ENCODE measurements around the gene CD164.

CD164 gene

DNA sequence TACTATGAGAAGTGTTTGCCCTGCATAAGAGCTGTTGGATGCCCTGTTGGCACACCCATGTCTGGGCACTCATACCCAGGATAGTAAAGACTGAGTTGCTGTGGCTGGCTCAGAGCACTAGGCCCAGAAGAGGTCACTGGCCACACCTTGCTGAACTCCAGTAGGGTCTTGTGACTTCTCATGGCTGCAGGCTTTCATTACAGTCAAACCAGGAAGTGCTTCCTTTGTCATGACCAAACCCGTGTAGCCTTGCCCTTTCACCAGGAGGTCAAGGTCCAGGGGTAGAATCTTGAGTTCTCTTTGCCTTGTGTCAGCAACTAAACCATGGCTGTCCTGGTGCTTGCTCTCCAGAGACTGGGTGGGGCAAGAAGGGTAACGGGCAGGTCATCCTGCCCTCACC, 49.5 kb downstream of the CD164 start:
- no peak for DNase-seq
- no peaks in the 10 kb centered on the region for H3K4me1 ChIP-seq
- no peaks in the 10 kb centered on the region for H3K27me3 ChIP-seq
- H3K36me3 ChIP-seq = no peaks in the 10 kb centered on the region
- TF ChIP-seq, protein P1, sequence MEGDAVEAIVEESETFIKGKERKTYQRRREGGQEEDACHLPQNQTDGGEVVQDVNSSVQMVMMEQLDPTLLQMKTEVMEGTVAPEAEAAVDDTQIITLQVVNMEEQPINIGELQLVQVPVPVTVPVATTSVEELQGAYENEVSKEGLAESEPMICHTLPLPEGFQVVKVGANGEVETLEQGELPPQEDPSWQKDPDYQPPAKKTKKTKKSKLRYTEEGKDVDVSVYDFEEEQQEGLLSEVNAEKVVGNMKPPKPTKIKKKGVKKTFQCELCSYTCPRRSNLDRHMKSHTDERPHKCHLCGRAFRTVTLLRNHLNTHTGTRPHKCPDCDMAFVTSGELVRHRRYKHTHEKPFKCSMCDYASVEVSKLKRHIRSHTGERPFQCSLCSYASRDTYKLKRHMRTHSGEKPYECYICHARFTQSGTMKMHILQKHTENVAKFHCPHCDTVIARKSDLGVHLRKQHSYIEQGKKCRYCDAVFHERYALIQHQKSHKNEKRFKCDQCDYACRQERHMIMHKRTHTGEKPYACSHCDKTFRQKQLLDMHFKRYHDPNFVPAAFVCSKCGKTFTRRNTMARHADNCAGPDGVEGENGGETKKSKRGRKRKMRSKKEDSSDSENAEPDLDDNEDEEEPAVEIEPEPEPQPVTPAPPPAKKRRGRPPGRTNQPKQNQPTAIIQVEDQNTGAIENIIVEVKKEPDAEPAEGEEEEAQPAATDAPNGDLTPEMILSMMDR (IDR thresholded peaks at IDR 0.05; ENCODE audit: low read depth, low read length) = no peak
- no peaks in the 10 kb centered on the region for H3K9me3 ChIP-seq
- H3K4me3 ChIP-seq (ENCODE audit: low read depth, low read length) = no peak overlapping the region

DNA sequence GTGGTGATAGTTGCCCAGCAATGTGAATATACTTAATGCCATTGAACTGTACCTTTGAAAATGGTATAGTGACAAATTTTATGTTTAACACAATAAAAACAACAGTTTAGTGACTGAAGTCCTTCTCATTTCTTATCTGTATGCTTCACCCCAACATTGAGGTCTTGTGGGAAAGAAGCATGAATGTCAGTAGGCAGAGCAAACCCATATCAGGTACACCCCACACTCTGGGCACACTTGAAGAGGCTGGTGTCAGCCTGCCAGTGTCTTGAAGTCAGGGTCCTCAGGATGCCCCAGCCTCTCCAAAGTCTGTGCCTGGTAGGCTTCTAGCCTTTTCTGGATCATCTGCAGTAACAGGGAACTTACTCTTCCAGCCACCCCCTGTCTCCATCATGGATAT, 51.2 kb downstream of the CD164 start:
- Histone ChIP-seq H3K9me3 (no peaks in the 10 kb centered on the region), H3K4me3 (ENCODE audit: low read depth, low read length) (no peak overlapping the region), H3K36me3 (no peaks in the 10 kb centered on the region), H3K4me1 (no peaks in the 10 kb centered on the region), H3K27me3 (no peaks in the 10 kb centered on the region)
- TF ChIP-seq, protein P1 (IDR thresholded peaks at IDR 0.05; ENCODE audit: low read depth, low read length) = no peak
- DNase-seq = no peak

GRCh38 chr6:109330263-109330662, 52.0 kb downstream of the CD164 start:
- Histone ChIP-seq H3K36me3 (no peaks in the 10 kb centered on the region), H3K9me3 (no peaks in the 10 kb centered on the region), H3K27me3 (no peaks in the 10 kb centered on the region), H3K4me1 (no peaks in the 10 kb centered on the region), H3K4me3 (ENCODE audit: low read depth, low read length) (no peak overlapping the region)
- no peak for DNase-seq
- TF ChIP-seq, protein P1 (IDR thresholded peaks at IDR 0.05; ENCODE audit: low read depth, low read length) = no peak

- no peak for DNase-seq
- TF ChIP-seq, protein P1 (IDR thresholded peaks at IDR 0.05; ENCODE audit: low read depth, low read length) = no peak
Measured at GRCh38 chr6:109328629-109329028, 53.6 kb downstream of the CD164 start.

DNA sequence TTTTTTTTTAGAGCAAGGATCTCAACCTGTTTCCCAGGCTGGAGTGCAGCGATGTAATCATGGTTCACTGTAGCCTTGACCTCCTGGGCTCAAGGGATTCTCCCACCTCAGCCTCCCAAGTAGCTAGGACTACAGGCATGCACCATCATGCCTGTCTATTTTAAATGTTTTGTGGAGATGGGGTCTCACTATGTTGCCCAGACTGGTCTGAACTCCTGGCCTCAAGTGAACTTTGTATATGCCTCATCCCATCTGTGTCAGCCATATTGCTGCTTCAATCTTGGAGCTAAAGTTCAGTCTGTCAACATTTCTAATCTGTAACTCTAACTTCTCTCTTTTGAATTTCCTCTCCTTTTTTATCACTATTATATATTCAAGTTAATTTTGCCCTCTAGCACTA, 54.3 kb downstream of the CD164 start:
- Histone ChIP-seq H3K4me1 (no peaks in the 10 kb centered on the region), H3K27me3 (no peaks in the 10 kb centered on the region), H3K36me3 (no peaks in the 10 kb centered on the region), H3K9me3 (no peaks in the 10 kb centered on the region), H3K4me3 (ENCODE audit: low read depth, low read length) (no peak overlapping the region)
- no peak for DNase-seq
- TF ChIP-seq, protein P1 (IDR thresholded peaks at IDR 0.05; ENCODE audit: low read depth, low read length) = no peak

More at GRCh38 chr6:109328629-109329028, 53.6 kb downstream of the CD164 start:
- no peaks in the 10 kb centered on the region for H3K9me3 ChIP-seq
- no peak overlapping the region for H3K4me3 ChIP-seq (ENCODE audit: low read depth, low read length)
- H3K36me3 ChIP-seq = no peaks in the 10 kb centered on the region
- H3K4me1 ChIP-seq = no peaks in the 10 kb centered on the region
- no peaks in the 10 kb centered on the region for H3K27me3 ChIP-seq

- no peak for DNase-seq
- TF ChIP-seq, protein P1 (IDR thresholded peaks at IDR 0.05; ENCODE audit: low read depth, low read length) = no peak
- no peaks in the 10 kb centered on the region for H3K4me1 ChIP-seq
- no peaks in the 10 kb centered on the region for H3K27me3 ChIP-seq
- H3K9me3 ChIP-seq = no peaks in the 10 kb centered on the region
- H3K36me3 ChIP-seq = no peaks in the 10 kb centered on the region
- H3K4me3 ChIP-seq (ENCODE audit: low read depth, low read length) = no peak overlapping the region
Measured at GRCh38 chr6:109327491-109327890, 54.8 kb downstream of the CD164 start.

Measured in BE2C (cell line).